ENCODE results near the gene SLC6A3. TPM values are rescaled to one million over a fixed set of nuclear protein-coding genes. Genes with fewer than 3 reads are reported as not detected.

SLC6A3 gene
- total RNA-seq, 1 experiment from 2014 or later, result 0.74 TPM

DNA sequence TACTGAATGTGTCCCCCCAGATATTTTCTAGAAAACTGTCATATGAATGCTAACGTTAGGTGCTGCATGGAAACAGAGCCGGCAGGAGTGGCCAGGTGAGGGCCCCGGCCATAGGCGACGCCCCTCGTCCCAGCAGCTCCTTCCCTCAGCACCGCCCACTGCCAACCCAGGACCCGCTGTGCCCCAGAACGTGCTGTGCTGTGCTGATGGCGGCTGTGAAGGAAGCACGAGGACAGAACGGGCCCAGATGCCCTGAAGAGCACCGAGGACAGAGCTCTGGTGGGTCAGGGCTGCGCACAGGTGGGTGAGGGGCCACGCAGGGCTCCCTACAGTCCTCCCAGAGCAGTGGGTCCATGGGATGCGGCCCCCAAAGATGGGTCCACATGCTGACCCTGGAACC lies 48.2 kb upstream of the SLC6A3 start:
- TF ChIP-seq KAT7 (CRISPR knock-in tag; IDR thresholded peaks at IDR 0.05; ENCODE audit: borderline replicate concordance), result no peak
- no peak for TF ChIP-seq ESRRA (CRISPR knock-in tag; IDR thresholded peaks at IDR 0.05; ENCODE audit: borderline replicate concordance)
- TF ChIP-seq ZNF396 (CRISPR knock-in tag; IDR thresholded peaks at IDR 0.05; ENCODE audit: borderline replicate concordance), result no peak
- TF ChIP-seq, protein P1, sequence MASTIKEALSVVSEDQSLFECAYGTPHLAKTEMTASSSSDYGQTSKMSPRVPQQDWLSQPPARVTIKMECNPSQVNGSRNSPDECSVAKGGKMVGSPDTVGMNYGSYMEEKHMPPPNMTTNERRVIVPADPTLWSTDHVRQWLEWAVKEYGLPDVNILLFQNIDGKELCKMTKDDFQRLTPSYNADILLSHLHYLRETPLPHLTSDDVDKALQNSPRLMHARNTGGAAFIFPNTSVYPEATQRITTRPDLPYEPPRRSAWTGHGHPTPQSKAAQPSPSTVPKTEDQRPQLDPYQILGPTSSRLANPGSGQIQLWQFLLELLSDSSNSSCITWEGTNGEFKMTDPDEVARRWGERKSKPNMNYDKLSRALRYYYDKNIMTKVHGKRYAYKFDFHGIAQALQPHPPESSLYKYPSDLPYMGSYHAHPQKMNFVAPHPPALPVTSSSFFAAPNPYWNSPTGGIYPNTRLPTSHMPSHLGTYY (CRISPR knock-in tag; IDR thresholded peaks at IDR 0.05), result no peak
- no peak for TF ChIP-seq SMAD3 (CRISPR knock-in tag; IDR thresholded peaks at IDR 0.05; ENCODE audit: borderline replicate concordance)
- no peak for TF ChIP-seq ZNF219 (CRISPR knock-in tag; IDR thresholded peaks at IDR 0.05; ENCODE audit: borderline replicate concordance)
- no peak for TF ChIP-seq CREB1 (CRISPR knock-in tag; IDR thresholded peaks at IDR 0.05)
- TF ChIP-seq, protein P2, sequence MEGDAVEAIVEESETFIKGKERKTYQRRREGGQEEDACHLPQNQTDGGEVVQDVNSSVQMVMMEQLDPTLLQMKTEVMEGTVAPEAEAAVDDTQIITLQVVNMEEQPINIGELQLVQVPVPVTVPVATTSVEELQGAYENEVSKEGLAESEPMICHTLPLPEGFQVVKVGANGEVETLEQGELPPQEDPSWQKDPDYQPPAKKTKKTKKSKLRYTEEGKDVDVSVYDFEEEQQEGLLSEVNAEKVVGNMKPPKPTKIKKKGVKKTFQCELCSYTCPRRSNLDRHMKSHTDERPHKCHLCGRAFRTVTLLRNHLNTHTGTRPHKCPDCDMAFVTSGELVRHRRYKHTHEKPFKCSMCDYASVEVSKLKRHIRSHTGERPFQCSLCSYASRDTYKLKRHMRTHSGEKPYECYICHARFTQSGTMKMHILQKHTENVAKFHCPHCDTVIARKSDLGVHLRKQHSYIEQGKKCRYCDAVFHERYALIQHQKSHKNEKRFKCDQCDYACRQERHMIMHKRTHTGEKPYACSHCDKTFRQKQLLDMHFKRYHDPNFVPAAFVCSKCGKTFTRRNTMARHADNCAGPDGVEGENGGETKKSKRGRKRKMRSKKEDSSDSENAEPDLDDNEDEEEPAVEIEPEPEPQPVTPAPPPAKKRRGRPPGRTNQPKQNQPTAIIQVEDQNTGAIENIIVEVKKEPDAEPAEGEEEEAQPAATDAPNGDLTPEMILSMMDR (IDR thresholded peaks at IDR 0.05), result no peak
- no peak for TF ChIP-seq TEAD1 (CRISPR knock-in tag; IDR thresholded peaks at IDR 0.05)
- Mint-ChIP-seq H3K27ac (0 out of 2 replicates have a peak overlapping the region, but pooled peaks have one; percentile 27), H3K36me3 (peaks cover 60% of the 10 kb centered on the region), H3K9me3 (no peaks in the 10 kb centered on the region), H3K4me3 (no peak overlapping the region), H3K27me3 (ENCODE audit: low read depth) (no peaks in the 10 kb centered on the region), H3K4me1 (no peaks in the 10 kb centered on the region)
- ChIA-PET POLR2A (no interaction called here), CTCF (interaction anchor here (1.9 kb wide), 1 partner anchor 152 kb away, joined by 5 read pairs; no protein-coding TSS in a partner anchor)
- ATAC-seq (no peak), DNase-seq (ENCODE audit: low spot score) (no peak)

DNA sequence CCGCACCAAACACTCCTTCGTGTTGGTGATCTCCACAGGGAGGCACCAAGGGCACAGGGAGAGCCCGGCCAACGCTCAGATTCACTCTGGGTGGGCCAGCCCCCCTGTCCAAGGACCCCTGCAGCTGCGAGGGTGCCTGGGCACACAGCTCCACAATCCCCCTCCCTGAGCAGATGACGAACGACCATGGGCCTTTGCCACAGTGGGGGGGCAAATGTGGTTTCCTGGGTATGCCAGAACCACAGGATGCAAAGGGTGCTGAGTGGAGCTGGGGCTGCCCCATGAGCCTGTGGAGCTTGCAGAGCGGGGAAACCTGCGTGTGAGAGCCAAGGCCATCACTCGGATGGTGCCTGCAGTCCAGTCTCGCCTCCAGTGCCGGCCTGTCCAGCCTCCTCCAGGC lies 47.5 kb upstream of the SLC6A3 start:
- TF ChIP-seq, protein P3, sequence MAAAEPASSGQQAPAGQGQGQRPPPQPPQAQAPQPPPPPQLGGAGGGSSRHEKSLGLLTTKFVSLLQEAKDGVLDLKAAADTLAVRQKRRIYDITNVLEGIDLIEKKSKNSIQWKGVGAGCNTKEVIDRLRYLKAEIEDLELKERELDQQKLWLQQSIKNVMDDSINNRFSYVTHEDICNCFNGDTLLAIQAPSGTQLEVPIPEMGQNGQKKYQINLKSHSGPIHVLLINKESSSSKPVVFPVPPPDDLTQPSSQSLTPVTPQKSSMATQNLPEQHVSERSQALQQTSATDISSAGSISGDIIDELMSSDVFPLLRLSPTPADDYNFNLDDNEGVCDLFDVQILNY (CRISPR knock-in tag; IDR thresholded peaks at IDR 0.05), result no peak
- TF ChIP-seq, protein P4, sequence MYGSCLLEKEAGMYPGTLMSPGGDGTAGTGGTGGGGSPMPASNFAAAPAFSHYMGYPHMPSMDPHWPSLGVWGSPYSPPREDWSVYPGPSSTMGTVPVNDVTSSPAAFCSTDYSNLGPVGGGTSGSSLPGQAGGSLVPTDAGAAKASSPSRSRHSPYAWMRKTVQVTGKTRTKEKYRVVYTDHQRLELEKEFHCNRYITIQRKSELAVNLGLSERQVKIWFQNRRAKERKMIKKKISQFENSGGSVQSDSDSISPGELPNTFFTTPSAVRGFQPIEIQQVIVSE (CRISPR knock-in tag; IDR thresholded peaks at IDR 0.05; ENCODE audit: borderline replicate concordance), result no peak
- TF ChIP-seq TP53 (CRISPR knock-in tag; IDR thresholded peaks at IDR 0.05), result no peak
- TF ChIP-seq CREB1 (CRISPR knock-in tag; IDR thresholded peaks at IDR 0.05), result no peak
- TF ChIP-seq ZNF317 (CRISPR knock-in tag; IDR thresholded peaks at IDR 0.05; ENCODE audit: borderline replicate concordance, low read depth), result no peak
- TF ChIP-seq SMAD3 (CRISPR knock-in tag; IDR thresholded peaks at IDR 0.05; ENCODE audit: borderline replicate concordance), result no peak
- no peak for TF ChIP-seq GABPB1 (CRISPR knock-in tag; IDR thresholded peaks at IDR 0.05)
- TF ChIP-seq NFE2L1 (CRISPR knock-in tag; IDR thresholded peaks at IDR 0.05), result no peak
- TF ChIP-seq, protein P5, sequence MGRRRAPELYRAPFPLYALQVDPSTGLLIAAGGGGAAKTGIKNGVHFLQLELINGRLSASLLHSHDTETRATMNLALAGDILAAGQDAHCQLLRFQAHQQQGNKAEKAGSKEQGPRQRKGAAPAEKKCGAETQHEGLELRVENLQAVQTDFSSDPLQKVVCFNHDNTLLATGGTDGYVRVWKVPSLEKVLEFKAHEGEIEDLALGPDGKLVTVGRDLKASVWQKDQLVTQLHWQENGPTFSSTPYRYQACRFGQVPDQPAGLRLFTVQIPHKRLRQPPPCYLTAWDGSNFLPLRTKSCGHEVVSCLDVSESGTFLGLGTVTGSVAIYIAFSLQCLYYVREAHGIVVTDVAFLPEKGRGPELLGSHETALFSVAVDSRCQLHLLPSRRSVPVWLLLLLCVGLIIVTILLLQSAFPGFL (CRISPR knock-in tag; IDR thresholded peaks at IDR 0.05; ENCODE audit: borderline replicate concordance), result no peak
- TF ChIP-seq, protein P6, sequence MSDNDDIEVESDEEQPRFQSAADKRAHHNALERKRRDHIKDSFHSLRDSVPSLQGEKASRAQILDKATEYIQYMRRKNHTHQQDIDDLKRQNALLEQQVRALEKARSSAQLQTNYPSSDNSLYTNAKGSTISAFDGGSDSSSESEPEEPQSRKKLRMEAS (CRISPR knock-in tag; IDR thresholded peaks at IDR 0.05), result no peak
- TF ChIP-seq, protein P7, sequence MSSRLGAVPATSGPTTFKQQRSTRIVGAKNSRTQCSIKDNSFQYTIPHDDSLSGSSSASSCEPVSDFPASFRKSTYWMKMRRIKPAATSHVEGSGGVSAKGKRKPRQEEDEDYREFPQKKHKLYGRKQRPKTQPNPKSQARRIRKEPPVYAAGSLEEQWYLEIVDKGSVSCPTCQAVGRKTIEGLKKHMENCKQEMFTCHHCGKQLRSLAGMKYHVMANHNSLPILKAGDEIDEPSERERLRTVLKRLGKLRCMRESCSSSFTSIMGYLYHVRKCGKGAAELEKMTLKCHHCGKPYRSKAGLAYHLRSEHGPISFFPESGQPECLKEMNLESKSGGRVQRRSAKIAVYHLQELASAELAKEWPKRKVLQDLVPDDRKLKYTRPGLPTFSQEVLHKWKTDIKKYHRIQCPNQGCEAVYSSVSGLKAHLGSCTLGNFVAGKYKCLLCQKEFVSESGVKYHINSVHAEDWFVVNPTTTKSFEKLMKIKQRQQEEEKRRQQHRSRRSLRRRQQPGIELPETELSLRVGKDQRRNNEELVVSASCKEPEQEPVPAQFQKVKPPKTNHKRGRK (CRISPR knock-in tag; IDR thresholded peaks at IDR 0.05; ENCODE audit: borderline replicate concordance), result no peak
- TF ChIP-seq CBFB (CRISPR knock-in tag; IDR thresholded peaks at IDR 0.05; ENCODE audit: low read depth), result no peak
- TF ChIP-seq, protein P2 (IDR thresholded peaks at IDR 0.05), result no peak
- no peak for ATAC-seq
- H3K9me3 Mint-ChIP-seq, result no peaks in the 10 kb centered on the region

More for the DNA sequence above, 47.5 kb upstream of the SLC6A3 start:
- H3K4me1 Mint-ChIP-seq, result no peaks in the 10 kb centered on the region
- peaks cover 64% of the 10 kb centered on the region for H3K36me3 Mint-ChIP-seq
- ChIA-PET POLR2A (interaction anchor here (0.6 kb wide), 1 partner anchor 13 kb away, joined by 3 read pairs; no protein-coding TSS in a partner anchor), CTCF (interaction anchor here (0.8 to 1.9 kb wide), 6 partner anchors 11 to 152 kb away, joined by 3 to 10 read pairs (median 4); no protein-coding TSS in a partner anchor)
- H3K27me3 Mint-ChIP-seq (ENCODE audit: low read depth), result no peaks in the 10 kb centered on the region
- no peak overlapping the region for H3K27ac Mint-ChIP-seq
- no peak overlapping the region for H3K4me3 Mint-ChIP-seq
- no peak for DNase-seq (ENCODE audit: low spot score)
